Measurements from ENCODE around the gene CACNA2D3. TPM values are rescaled to one million over a fixed set of nuclear protein-coding genes. Genes with fewer than 3 reads are reported as not detected.

CACNA2D3 gene
- total RNA-seq, 1 donor from 2014 or later: not detected

DNA sequence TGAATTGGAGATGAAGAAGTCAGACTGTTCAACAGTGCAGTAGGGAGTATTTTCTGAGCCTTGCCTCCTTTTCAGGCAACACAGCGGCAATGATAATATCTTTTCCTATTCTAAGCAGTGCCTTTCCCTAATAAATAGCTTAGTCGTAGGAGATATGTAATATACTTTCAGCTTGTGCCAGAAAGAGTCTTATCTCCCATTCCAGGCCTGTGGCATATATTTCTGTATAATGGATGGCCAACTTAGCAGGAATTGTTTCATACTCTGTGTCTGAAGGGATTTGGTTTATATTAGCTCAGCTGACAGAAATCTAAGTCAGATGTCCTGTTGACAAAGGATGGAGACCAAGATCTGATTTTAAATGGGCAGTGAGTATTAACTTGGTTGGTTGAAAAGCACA lies 397.1 kb downstream of the CACNA2D3 start:
- Mint-ChIP-seq H3K4me3 (ENCODE audit: unreplicated experiment) (no peak overlapping the region), H3K4me1 (ENCODE audit: low read depth) (no peaks in the 10 kb centered on the region), H3K9me3 (ENCODE audit: low read depth) (peaks cover 28% of the 10 kb centered on the region), H3K36me3 (ENCODE audit: low read depth) (no peaks in the 10 kb centered on the region), H3K27ac (ENCODE audit: unreplicated experiment) (no peak overlapping the region), H3K27me3 (ENCODE audit: low read depth) (no peaks in the 10 kb centered on the region)
- TF ChIP-seq, protein P1, sequence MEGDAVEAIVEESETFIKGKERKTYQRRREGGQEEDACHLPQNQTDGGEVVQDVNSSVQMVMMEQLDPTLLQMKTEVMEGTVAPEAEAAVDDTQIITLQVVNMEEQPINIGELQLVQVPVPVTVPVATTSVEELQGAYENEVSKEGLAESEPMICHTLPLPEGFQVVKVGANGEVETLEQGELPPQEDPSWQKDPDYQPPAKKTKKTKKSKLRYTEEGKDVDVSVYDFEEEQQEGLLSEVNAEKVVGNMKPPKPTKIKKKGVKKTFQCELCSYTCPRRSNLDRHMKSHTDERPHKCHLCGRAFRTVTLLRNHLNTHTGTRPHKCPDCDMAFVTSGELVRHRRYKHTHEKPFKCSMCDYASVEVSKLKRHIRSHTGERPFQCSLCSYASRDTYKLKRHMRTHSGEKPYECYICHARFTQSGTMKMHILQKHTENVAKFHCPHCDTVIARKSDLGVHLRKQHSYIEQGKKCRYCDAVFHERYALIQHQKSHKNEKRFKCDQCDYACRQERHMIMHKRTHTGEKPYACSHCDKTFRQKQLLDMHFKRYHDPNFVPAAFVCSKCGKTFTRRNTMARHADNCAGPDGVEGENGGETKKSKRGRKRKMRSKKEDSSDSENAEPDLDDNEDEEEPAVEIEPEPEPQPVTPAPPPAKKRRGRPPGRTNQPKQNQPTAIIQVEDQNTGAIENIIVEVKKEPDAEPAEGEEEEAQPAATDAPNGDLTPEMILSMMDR (IDR thresholded peaks at IDR 0.05): no peak
- no peak for DNase-seq (ENCODE audit: low spot score)

DNA sequence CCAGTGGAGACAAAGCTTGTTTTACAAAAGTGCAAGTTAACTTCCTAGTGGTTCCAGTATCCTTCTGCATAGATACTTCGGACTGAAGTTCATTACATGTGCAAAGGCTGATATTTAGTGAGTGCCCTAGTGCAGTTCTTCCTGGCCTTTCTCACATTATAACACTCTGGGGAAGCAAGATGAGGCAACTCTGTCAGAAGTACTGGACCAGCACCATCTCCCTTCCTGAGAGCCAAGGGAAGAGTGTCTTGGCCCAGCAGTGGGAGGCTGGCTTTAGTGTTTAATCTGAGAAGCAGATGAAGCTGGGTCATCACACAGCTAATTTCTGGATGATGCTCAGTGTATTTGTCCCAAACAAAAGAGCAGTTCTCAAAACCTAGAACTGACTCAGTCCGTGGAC lies 397.7 kb downstream of the CACNA2D3 start:
- no peak for DNase-seq (ENCODE audit: low spot score)
- H3K4me1 Mint-ChIP-seq (ENCODE audit: low read depth): no peaks in the 10 kb centered on the region
- peaks cover 28% of the 10 kb centered on the region for H3K9me3 Mint-ChIP-seq (ENCODE audit: low read depth)
- no peaks in the 10 kb centered on the region for H3K27me3 Mint-ChIP-seq (ENCODE audit: low read depth)
- no peaks in the 10 kb centered on the region for H3K36me3 Mint-ChIP-seq (ENCODE audit: low read depth)
- no peak overlapping the region for H3K4me3 Mint-ChIP-seq (ENCODE audit: unreplicated experiment)
- no peak overlapping the region for H3K27ac Mint-ChIP-seq (ENCODE audit: unreplicated experiment)
- TF ChIP-seq, protein P1 (IDR thresholded peaks at IDR 0.05): no peak

DNA sequence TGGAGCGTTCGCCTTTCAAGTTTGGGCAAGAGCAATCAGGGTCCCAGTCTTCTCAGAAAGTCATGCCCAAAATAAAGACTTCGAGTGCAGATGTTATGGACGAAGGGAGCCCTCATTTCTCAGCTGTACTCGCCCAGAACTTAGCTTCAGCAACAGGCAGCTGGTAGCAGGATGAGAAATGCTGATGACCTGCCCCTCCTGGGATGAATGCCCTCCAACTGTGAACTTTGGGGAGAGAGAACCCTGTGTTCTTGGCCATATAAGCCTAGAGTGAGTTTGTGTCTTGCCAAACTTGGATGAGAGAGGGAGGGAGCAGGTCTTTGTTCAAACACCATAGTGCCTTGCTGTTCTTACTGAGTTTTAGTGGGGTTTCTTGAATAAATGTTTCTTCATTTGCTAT lies 405.2 kb downstream of the CACNA2D3 start:
- no peaks in the 10 kb centered on the region for H3K36me3 Mint-ChIP-seq (ENCODE audit: low read depth)
- TF ChIP-seq, protein P1 (IDR thresholded peaks at IDR 0.05): no peak
- H3K4me3 Mint-ChIP-seq (ENCODE audit: unreplicated experiment): no peak overlapping the region
- H3K9me3 Mint-ChIP-seq (ENCODE audit: low read depth): peaks cover 19% of the 10 kb centered on the region
- no peaks in the 10 kb centered on the region for H3K27me3 Mint-ChIP-seq (ENCODE audit: low read depth)
- no peak overlapping the region for H3K27ac Mint-ChIP-seq (ENCODE audit: unreplicated experiment)
- DNase-seq (ENCODE audit: low spot score): no peak
- H3K4me1 Mint-ChIP-seq (ENCODE audit: low read depth): peaks cover 3% of the 10 kb centered on the region

DNA sequence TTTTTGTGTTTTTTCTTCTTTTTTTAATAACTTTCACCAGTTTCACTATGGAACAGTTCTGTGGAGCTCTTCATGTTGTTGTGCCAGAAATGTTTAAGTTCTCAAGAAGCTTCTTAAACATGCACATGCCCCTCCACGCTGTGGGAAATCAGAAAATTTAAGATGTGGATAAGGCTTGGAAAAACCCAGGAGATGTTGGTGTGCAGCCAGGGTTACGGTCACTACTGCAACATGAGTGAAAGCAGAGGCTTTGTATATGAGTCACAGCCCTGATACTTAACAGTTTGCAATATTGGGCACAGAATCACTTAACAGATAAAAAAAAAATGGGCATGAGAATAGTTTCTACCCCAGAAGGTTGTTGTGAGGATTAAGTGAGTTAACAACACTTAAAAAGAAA lies 405.6 kb downstream of the CACNA2D3 start:
- TF ChIP-seq, protein P1 (IDR thresholded peaks at IDR 0.05): no peak
- peaks cover 3% of the 10 kb centered on the region for H3K4me1 Mint-ChIP-seq (ENCODE audit: low read depth)
- H3K4me3 Mint-ChIP-seq (ENCODE audit: unreplicated experiment): no peak overlapping the region
- H3K9me3 Mint-ChIP-seq (ENCODE audit: low read depth): peaks cover 17% of the 10 kb centered on the region
- DNase-seq (ENCODE audit: low spot score): no peak
- H3K27me3 Mint-ChIP-seq (ENCODE audit: low read depth): no peaks in the 10 kb centered on the region
- H3K27ac Mint-ChIP-seq (ENCODE audit: unreplicated experiment): no peak overlapping the region
- no peaks in the 10 kb centered on the region for H3K36me3 Mint-ChIP-seq (ENCODE audit: low read depth)

DNA sequence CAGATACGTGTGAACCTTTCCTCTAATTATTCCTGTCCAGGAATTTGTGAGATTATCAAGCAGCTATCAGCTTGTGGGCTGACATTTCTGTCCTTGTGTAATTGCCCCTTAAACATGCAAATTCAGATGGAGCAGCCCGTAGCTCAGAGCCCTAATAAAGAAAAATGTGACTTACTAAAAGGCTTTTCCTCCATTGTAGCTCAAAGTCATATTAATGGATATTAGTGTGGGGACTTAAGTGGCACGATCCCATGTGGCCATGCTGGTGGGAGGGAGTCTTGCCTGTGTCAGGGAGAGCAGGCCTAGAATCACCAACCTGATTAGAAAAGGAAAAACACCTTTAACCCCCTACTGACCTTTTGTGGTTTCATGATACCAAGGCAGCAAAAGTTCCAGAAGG lies 406.3 kb downstream of the CACNA2D3 start:
- Mint-ChIP-seq H3K27ac (ENCODE audit: unreplicated experiment) (no peak overlapping the region), H3K36me3 (ENCODE audit: low read depth) (no peaks in the 10 kb centered on the region), H3K9me3 (ENCODE audit: low read depth) (peaks cover 17% of the 10 kb centered on the region), H3K4me3 (ENCODE audit: unreplicated experiment) (no peak overlapping the region), H3K27me3 (ENCODE audit: low read depth) (no peaks in the 10 kb centered on the region), H3K4me1 (ENCODE audit: low read depth) (peaks cover 3% of the 10 kb centered on the region)
- no peak for DNase-seq (ENCODE audit: low spot score)
- TF ChIP-seq, protein P1 (IDR thresholded peaks at IDR 0.05): no peak

Data from chondrocyte (in vitro differentiated cells).